Vagina (tissue), 2 donors: ENCODE results near the gene MTFR2.

Experiments used
- POLR2A ChIP-seq, 2 donors: fragments of 450-650 bp; IDR thresholded peaks; one replicate each; pipeline ENCODE4 v1.6.1; 2017; ENCODE audit warnings: antibody characterized with exemption in 2 of 2, mild to moderate bottlenecking in 2 of 2, moderate library complexity in 2 of 2
- TF ChIP-seq, protein P1 (sequence below), 3 experiments: fragments of 450-650 bp in 2 of 3; fragments of 200-600 bp in 1 of 3; sonication (generic) in 1 of 3; IDR thresholded peaks; one replicate each; pipeline ENCODE4 v1.5.1; 2017 to 2019; ENCODE audit warnings: antibody characterized with exemption in 3 of 3, mild to moderate bottlenecking in 2 of 3, moderate library complexity in 2 of 3

DNA sequence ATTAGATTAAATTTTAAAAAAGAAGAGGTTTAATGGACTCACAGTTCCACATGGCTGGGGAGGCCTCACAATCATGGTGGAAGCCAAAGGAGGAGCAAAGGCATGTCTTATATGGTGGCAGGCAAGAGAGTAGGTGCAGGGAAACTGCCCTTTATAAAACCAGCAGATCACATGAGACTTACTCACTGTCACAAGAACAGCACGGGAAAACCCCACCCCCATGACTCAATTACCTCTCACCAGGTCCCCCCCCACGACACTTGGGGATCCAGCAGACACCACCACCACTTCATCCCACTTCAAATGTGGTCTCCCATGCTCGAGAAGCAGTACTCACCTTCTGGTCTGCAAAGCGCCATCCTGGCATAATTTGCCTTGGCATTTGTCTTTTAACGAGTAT is 24.6 kb downstream of the MTFR2 start:
- TF ChIP-seq, protein P1, sequence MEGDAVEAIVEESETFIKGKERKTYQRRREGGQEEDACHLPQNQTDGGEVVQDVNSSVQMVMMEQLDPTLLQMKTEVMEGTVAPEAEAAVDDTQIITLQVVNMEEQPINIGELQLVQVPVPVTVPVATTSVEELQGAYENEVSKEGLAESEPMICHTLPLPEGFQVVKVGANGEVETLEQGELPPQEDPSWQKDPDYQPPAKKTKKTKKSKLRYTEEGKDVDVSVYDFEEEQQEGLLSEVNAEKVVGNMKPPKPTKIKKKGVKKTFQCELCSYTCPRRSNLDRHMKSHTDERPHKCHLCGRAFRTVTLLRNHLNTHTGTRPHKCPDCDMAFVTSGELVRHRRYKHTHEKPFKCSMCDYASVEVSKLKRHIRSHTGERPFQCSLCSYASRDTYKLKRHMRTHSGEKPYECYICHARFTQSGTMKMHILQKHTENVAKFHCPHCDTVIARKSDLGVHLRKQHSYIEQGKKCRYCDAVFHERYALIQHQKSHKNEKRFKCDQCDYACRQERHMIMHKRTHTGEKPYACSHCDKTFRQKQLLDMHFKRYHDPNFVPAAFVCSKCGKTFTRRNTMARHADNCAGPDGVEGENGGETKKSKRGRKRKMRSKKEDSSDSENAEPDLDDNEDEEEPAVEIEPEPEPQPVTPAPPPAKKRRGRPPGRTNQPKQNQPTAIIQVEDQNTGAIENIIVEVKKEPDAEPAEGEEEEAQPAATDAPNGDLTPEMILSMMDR (IDR thresholded peaks at IDR 0.05) = no peak
- TF ChIP-seq POLR2A (IDR thresholded peaks at IDR 0.05) = no peak
